HEK293T (cell line): Measurements from ENCODE around the gene CUL3.
"Not testable (repeated sequence)": the region's sequence is repeated elsewhere in the genome, so short reads cannot be mapped to it uniquely, and the experiment has no call there.

Experiments used
- CTCF ChIA-PET: fragments of 350-600 bp; formaldehyde crosslinking; extraction: SDS; loops from one replicate; lab custom pipeline; 2021; ENCODE audit warnings: antibody characterized with exemption, inconsistent platforms; lab: Yijun Ruan, JAX
- POLR2A ChIA-PET: fragments of 350-600 bp; formaldehyde crosslinking; extraction: SDS; loops from one replicate; lab custom pipeline; 2020; ENCODE audit warnings: antibody characterized with exemption, inconsistent platforms; lab: Yijun Ruan, JAX
- DNase-seq: peaks from one replicate; pipeline ENCODE4 v3.0.0; 2012; ENCODE audit warnings: mixed read lengths; ENCODE audit errors: extremely low spot score
- ARNT ChIP-seq: fragments of 450-650 bp; IDR thresholded peaks from 2 replicates; pipeline ENCODE4 v1.6.1; 2017; ENCODE audit warnings: mild to moderate bottlenecking
- BHLHE40 ChIP-seq: fragments of 450-650 bp; IDR thresholded peaks from 2 replicates; pipeline ENCODE4 v1.6.1; 2016; ENCODE audit warnings: mild to moderate bottlenecking, moderate library complexity, borderline replicate concordance
- CTBP1 ChIP-seq: fragments of 450-650 bp; IDR thresholded peaks from 2 replicates; pipeline ENCODE4 v1.6.1; 2016; ENCODE audit warnings: borderline replicate concordance
- ELF4 ChIP-seq: fragments of 450-650 bp; IDR thresholded peaks from 2 replicates; pipeline ENCODE4 v1.6.1; 2017; ENCODE audit warnings: antibody characterized with exemption
- FOXA1 ChIP-seq: fragments of 450-650 bp; IDR thresholded peaks from 2 replicates; pipeline ENCODE4 v1.6.1; 2016; ENCODE audit warnings: mild to moderate bottlenecking
- FOXK2 ChIP-seq: fragments of 450-650 bp; IDR thresholded peaks from 2 replicates; pipeline ENCODE4 v1.6.1; 2016; ENCODE audit warnings: mild to moderate bottlenecking
- FOXM1 ChIP-seq: fragments of 450-650 bp; IDR thresholded peaks from 2 replicates; pipeline ENCODE4 v1.6.1; 2017; ENCODE audit warnings: mild to moderate bottlenecking, borderline replicate concordance
- HDGF ChIP-seq: fragments of 450-650 bp; IDR thresholded peaks from 2 replicates; pipeline ENCODE4 v1.6.1; 2017; ENCODE audit warnings: antibody characterized with exemption, borderline replicate concordance
- L3MBTL2 ChIP-seq: fragments of 450-650 bp; conservative IDR thresholded peaks from 2 replicates; pipeline ENCODE4 v1.6.1; 2016; ENCODE audit warnings: mild to moderate bottlenecking
- LEF1 ChIP-seq: fragments of 450-650 bp; IDR thresholded peaks from 2 replicates; pipeline ENCODE4 v1.6.1; 2017; ENCODE audit warnings: mild to moderate bottlenecking, borderline replicate concordance
- NFRKB ChIP-seq: fragments of 450-650 bp; IDR thresholded peaks from 2 replicates; pipeline ENCODE4 v1.6.1; 2016; ENCODE audit warnings: mild to moderate bottlenecking, moderate library complexity
- SP1 ChIP-seq: fragments of 450-650 bp; IDR thresholded peaks from 2 replicates; pipeline ENCODE4 v1.6.1; 2017
- SUZ12 ChIP-seq: fragments of 450-650 bp; IDR thresholded peaks from 2 replicates; pipeline ENCODE4 v1.6.1; 2016; ENCODE audit warnings: mild to moderate bottlenecking
- TARDBP ChIP-seq: fragments of 450-650 bp; IDR thresholded peaks from 2 replicates; pipeline ENCODE4 v1.6.1; 2016
- ZNF384 ChIP-seq: fragments of 450-650 bp; IDR thresholded peaks from 2 replicates; pipeline ENCODE4 v1.6.1; 2016
- TF ChIP-seq, protein P1 (sequence below): fragments of 450-650 bp; IDR thresholded peaks from 2 replicates; pipeline ENCODE4 v1.6.1; 2016

The CUL3 gene

GRCh38 chr2:224532441-224532840 lies 52.7 kb downstream of the CUL3 start:
- TF ChIP-seq FOXA1, result no peak
- TF ChIP-seq ELF4, result no peak
- TF ChIP-seq BHLHE40, result no peak
- no peak for TF ChIP-seq TARDBP
- no peak for TF ChIP-seq NFRKB
- TF ChIP-seq ZNF384, result no peak
- no peak for TF ChIP-seq HDGF
- no peak for TF ChIP-seq FOXM1
- TF ChIP-seq SP1, result no peak
- no peak for TF ChIP-seq LEF1
- no peak for TF ChIP-seq SUZ12
- TF ChIP-seq L3MBTL2, result no peak
- TF ChIP-seq ARNT, result no peak
- TF ChIP-seq, protein P1, sequence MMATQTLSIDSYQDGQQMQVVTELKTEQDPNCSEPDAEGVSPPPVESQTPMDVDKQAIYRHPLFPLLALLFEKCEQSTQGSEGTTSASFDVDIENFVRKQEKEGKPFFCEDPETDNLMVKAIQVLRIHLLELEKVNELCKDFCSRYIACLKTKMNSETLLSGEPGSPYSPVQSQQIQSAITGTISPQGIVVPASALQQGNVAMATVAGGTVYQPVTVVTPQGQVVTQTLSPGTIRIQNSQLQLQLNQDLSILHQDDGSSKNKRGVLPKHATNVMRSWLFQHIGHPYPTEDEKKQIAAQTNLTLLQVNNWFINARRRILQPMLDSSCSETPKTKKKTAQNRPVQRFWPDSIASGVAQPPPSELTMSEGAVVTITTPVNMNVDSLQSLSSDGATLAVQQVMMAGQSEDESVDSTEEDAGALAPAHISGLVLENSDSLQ, result no peak
- no peak for TF ChIP-seq CTBP1
- TF ChIP-seq FOXK2, result no peak

DNA sequence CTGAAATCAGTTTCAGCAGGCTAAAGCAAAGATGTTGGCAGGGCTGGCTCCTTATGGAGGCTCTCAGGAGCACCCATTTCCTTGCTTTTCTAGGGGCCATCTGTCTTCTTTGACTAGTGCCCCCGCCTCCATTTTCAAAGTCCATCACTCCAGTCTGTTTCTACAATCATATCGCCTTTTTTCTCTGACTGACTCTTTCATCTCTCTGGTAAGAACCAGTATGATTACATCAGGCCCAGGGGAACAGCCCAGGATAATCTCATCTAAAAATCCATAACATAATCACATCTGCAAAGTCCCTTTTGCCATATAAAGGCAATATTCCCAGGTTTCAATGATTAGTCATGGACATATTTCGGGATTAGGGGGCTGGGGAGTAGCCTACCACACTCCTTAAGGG lies 57.0 kb downstream of the CUL3 start:
- DNase-seq, result no peak
- TF ChIP-seq FOXM1, result no peak
- TF ChIP-seq TARDBP, result no peak
- no peak for TF ChIP-seq L3MBTL2
- TF ChIP-seq FOXA1, result no peak
- no peak for TF ChIP-seq BHLHE40
- TF ChIP-seq, protein P1, result no peak
- TF ChIP-seq NFRKB, result no peak
- TF ChIP-seq SUZ12, result no peak
- TF ChIP-seq SP1, result no peak
- TF ChIP-seq LEF1, result no peak
- no peak for TF ChIP-seq HDGF
- no peak for TF ChIP-seq FOXK2
- no peak for TF ChIP-seq ZNF384
- TF ChIP-seq ELF4, result no peak
- TF ChIP-seq CTBP1, result no peak
- no peak for TF ChIP-seq ARNT
- ChIA-PET POLR2A (no interaction called here), CTCF (no interaction called here)

More at GRCh38 chr2:224532441-224532840, 52.7 kb downstream of the CUL3 start:
- CTCF ChIA-PET, result no interaction called here
- POLR2A ChIA-PET, result no interaction called here
- DNase-seq, result no peak

DNA sequence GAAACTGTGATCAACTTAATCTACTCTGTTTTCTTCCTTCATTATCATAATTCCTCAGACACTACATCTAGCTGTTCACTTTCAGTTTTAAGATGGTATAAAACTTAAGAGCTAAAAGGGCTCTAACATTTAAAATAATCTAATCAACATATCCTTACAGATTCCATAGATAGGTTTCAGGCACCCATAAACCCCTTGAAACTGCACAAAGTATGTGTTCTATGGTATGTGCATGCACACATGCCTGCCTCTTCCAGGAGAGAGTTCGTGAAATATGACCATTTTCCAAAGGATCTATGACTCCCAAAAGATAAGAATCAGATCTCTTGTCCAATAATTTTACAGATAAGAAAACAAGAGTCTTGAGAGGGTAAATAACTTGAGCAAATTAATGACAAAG lies 59.4 kb downstream of the CUL3 start:
- ChIA-PET CTCF (no interaction called here), POLR2A (no interaction called here)
- no peak for TF ChIP-seq ELF4
- no peak for TF ChIP-seq TARDBP
- TF ChIP-seq HDGF, result no peak
- TF ChIP-seq LEF1, result no peak
- TF ChIP-seq, protein P1, result no peak
- no peak for TF ChIP-seq NFRKB
- no peak for TF ChIP-seq FOXA1
- TF ChIP-seq FOXM1, result no peak
- TF ChIP-seq L3MBTL2, result no peak
- TF ChIP-seq ZNF384, result no peak
- no peak for TF ChIP-seq SUZ12
- TF ChIP-seq SP1, result no peak
- no peak for TF ChIP-seq FOXK2
- TF ChIP-seq CTBP1, result no peak
- no peak for TF ChIP-seq BHLHE40
- no peak for DNase-seq

DNA sequence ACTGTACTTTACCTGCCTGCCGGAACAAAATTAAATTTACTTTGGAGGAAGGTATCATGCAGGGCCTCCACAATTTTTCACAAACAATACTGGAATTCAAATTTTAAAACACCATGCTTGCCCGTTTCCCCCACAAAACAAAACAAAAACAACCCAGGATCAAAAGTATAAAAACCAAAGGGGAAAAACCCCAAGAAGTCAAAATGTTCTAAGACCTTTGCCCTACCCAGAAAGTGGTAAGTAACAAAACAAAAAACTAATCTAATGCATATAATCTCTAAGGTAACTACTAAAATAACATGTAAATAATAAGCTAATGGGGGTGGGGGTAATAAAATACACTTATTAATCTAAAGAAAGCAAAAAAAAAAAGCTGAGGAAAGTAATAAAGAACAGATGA lies 60.5 kb downstream of the CUL3 start:
- TF ChIP-seq, protein P1, result no peak
- TF ChIP-seq LEF1 (no peak), BHLHE40 (no peak), SP1 (no peak), ZNF384 (no peak), L3MBTL2 (no peak), NFRKB (no peak), TARDBP (no peak)
- ChIA-PET CTCF (no interaction called here), POLR2A (no interaction called here)

GRCh38 chr2:224523626-224524577 lies 61.3 kb downstream of the CUL3 start:
- TF ChIP-seq CTBP1, result no peak
- no peak for TF ChIP-seq HDGF
- TF ChIP-seq FOXM1, result no peak
- no peak for TF ChIP-seq FOXA1
- TF ChIP-seq ZNF384, result no peak
- no peak for TF ChIP-seq FOXK2
- TF ChIP-seq ARNT, result no peak
- TF ChIP-seq TARDBP, result no peak

More for the DNA sequence above, 60.5 kb downstream of the CUL3 start:
- DNase-seq, result no peak

DNA sequence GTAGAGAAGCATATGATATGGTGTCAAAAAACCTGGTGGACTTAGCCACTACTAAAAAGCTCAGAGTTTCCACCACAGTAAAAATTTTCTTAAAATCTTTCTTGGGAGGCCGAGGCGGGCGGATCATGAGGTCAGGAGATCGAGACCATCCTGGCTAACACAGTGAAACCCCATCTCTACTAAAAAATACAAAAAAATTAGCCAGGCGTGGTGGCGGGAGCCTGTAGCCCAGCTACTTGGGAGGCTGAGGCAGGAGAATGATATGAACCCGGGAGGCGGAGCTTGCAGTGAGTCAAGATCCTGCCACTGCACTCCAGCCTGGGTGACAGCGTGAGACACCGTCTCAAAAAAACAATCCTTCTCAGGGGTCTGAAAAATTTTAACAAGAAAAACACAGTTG lies 62.7 kb downstream of the CUL3 start:
- POLR2A ChIA-PET, CTCF ChIA-PET, DNase-seq: not testable (repeated sequence)

More at GRCh38 chr2:224523626-224524577, 61.3 kb downstream of the CUL3 start:
- DNase-seq, result no peak
- ChIA-PET CTCF (no interaction called here), POLR2A (interaction anchor here (1.1 kb wide), 1 partner anchor 61 kb away, joined by 3 read pairs; the partner anchor contains the start of gene CUL3)
